Right ventricle myocardium superior (tissue), 1 donor: ENCODE measurements around the gene S100A2. TPM values are rescaled to one million over a fixed set of nuclear protein-coding genes. Genes with fewer than 3 reads are reported as not detected.
"Not testable (repeated sequence)": the region's sequence is repeated elsewhere in the genome, so short reads cannot be mapped to it uniquely, and the experiment has no call there.

Experiments
- ATAC-seq: fragments of 200-7000 bp; cut with Tn5 transposase; one replicate; pipeline ENCODE4 v1.9.1; 2020; ENCODE audit warnings: mild to moderate bottlenecking; ENCODE audit not compliant: poor library complexity
- DNase-seq: peaks from one replicate; pipeline ENCODE4 v3.0.0-alpha.2; 2020
- intact Hi-C: fragments of 100-400 bp; cut with DNase I; formaldehyde crosslinking; loops from one replicate; pipeline ENCODE4 v1.11.2; 2022
- total RNA-seq: library from RNA; stranded (reverse); fragmentation: NEBNext Ultra II Directional; extraction: Animal tissue kit (Norgen Biotek cat#: 25700); gene quantifications from one replicate; pipeline ENCODE4 v1.2.1, GENCODE V29; 2021
- donor health status: DM: no; HTN: yes; CAD: no; lungs with severe emphysema.

The S100A2 gene
- total RNA-seq, 1 donor from 2014 or later = 2.3 TPM

- ATAC-seq (no peak), DNase-seq (no peak)
- intact Hi-C loops = loop anchor here (10.0 kb wide), 1 partner anchor 93 kb away; no protein-coding TSS in a partner anchor
Measured at GRCh38 chr1:153571706-153572105, 6.1 kb upstream of the S100A2 start.

GRCh38 chr1:153570874-153571273 is 5.2 kb upstream of the S100A2 start:
- intact Hi-C loops = loop anchor here (10.0 kb wide), 1 partner anchor 94 kb away; no protein-coding TSS in a partner anchor
- ATAC-seq = no peak

GRCh38 chr1:153569465-153569864 is 3.8 kb upstream of the S100A2 start:
- no peak for DNase-seq
- no peak for ATAC-seq
- intact Hi-C loops = loop anchor here (2.0 kb wide), 1 partner anchor 37 kb away; no protein-coding TSS in a partner anchor

More at GRCh38 chr1:153570874-153571273, 5.2 kb upstream of the S100A2 start:
- no peak for DNase-seq

- ATAC-seq = peak; percentile 39
- intact Hi-C loops = loop anchor here (2.0 kb wide), 1 partner anchor 36 kb away; no protein-coding TSS in a partner anchor
- DNase-seq = peak; percentile 94
Measured at GRCh38 chr1:153568367-153569099, 2.9 kb upstream of the S100A2 start.

GRCh38 chr1:153567621-153568366 is 2.1 kb upstream of the S100A2 start:
- DNase-seq = no peak
- intact Hi-C loops = loop anchor here (2.0 kb wide), 2 partner anchors 35 to 59 kb away; no protein-coding TSS in a partner anchor
- ATAC-seq = no peak

GRCh38 chr1:153566414-153567371 is 1.0 kb upstream of the S100A2 start:
- ATAC-seq (peak; percentile 90), DNase-seq (peak; percentile 94)
- intact Hi-C loops = loop anchor here (2.0 kb wide), 1 partner anchor 58 kb away; no protein-coding TSS in a partner anchor

- intact Hi-C loops = no loop called here
- DNase-seq (no peak), ATAC-seq (no peak)
Measured at GRCh38 chr1:153563991-153564390, 1.7 kb downstream of the S100A2 start.

GRCh38 chr1:153563483-153563901 is 2.2 kb downstream of the S100A2 start:
- intact Hi-C loops = no loop called here
- DNase-seq = no peak
- ATAC-seq = no peak

GRCh38 chr1:153562021-153562420 is 3.6 kb downstream of the S100A2 start:
- intact Hi-C loops, DNase-seq, ATAC-seq: not testable (repeated sequence)

- ATAC-seq (no peak), DNase-seq (no peak)
- intact Hi-C loops = no loop called here
Measured at GRCh38 chr1:153561466-153561985, 4.1 kb downstream of the S100A2 start.

- DNase-seq (no peak), ATAC-seq (no peak)
- intact Hi-C loops = no loop called here
Measured at GRCh38 chr1:153560771-153561465, 4.7 kb downstream of the S100A2 start.

GRCh38 chr1:153560241-153560640 is 5.4 kb downstream of the S100A2 start:
- DNase-seq (no peak), ATAC-seq (no peak)
- intact Hi-C loops = no loop called here

GRCh38 chr1:153557877-153558276 is 7.8 kb downstream of the S100A2 start:
- DNase-seq (no peak), ATAC-seq (no peak)
- intact Hi-C loops = no loop called here

- ATAC-seq (no peak), DNase-seq (no peak)
- intact Hi-C loops = no loop called here
Measured at GRCh38 chr1:153556348-153556747, 9.3 kb downstream of the S100A2 start.

- intact Hi-C loops = no loop called here
- ATAC-seq = no peak
- DNase-seq = no peak
Measured at GRCh38 chr1:153553830-153554541, 11.7 kb downstream of the S100A2 start.

GRCh38 chr1:153553096-153553495 is 12.5 kb downstream of the S100A2 start:
- no peak for ATAC-seq
- intact Hi-C loops = no loop called here
- no peak for DNase-seq

- ATAC-seq = no peak
- intact Hi-C loops = no loop called here
- DNase-seq = no peak
Measured at GRCh38 chr1:153552335-153552734, 13.3 kb downstream of the S100A2 start.
